Psoas muscle (tissue), 8 donors: ENCODE measurements around the gene ASIC3. TPM values are rescaled to one million over a fixed set of nuclear protein-coding genes. Genes with fewer than 3 reads are reported as not detected.

Experiments
- ATAC-seq, 4 donors: fragments of 200-7000 bp; cut with Tn5 transposase; one replicate each; pipeline ENCODE4 v1.9.1; 2020; ENCODE audit warnings: moderate library complexity in 3 of 4, mild to moderate bottlenecking in 2 of 4
- DNase-seq, 2 donors: peaks; one replicate each; pipeline ENCODE4 v3.0.0-alpha.2; 2020
- H3K27ac ChIP-seq: fragments of 200-600 bp; one replicate; pipeline ENCODE4 v1.8.0; 2022
- H3K27me3 ChIP-seq, 3 donors: fragments of 200-600 bp in 1 of 3; one replicate each; pipeline versions ENCODE4 v1.6.1 to v1.8.0; 2013 to 2022; ENCODE audit warnings: low read length in 2 of 3, mild to moderate bottlenecking in 2 of 3, moderate library complexity in 1 of 3; ENCODE audit not compliant: insufficient read depth in 3 of 3
- H3K36me3 ChIP-seq, 2 donors: fragments of 200-600 bp in 1 of 2; one replicate each; pipeline versions ENCODE4 v1.6.1 to v1.8.0; 2013 to 2022; ENCODE audit warnings: low read depth in 1 of 2, mild to moderate bottlenecking in 1 of 2, moderate library complexity in 1 of 2; ENCODE audit not compliant: insufficient read depth in 1 of 2
- H3K4me1 ChIP-seq: fragments of 200-600 bp; one replicate; pipeline ENCODE4 v1.8.0; 2022
- H3K4me3 ChIP-seq: fragments of 200-600 bp; one replicate; pipeline ENCODE4 v1.8.0; 2022; ENCODE audit warnings: mild to moderate bottlenecking
- H3K9me3 ChIP-seq: fragments of 200-600 bp; one replicate; pipeline ENCODE4 v1.8.0; 2022
- CTCF ChIP-seq: fragments of 200-600 bp; IDR thresholded peaks from one replicate; pipeline ENCODE4 v1.8.0; 2022; ENCODE audit warnings: antibody characterized with exemption
- WGBS, 3 donors: extraction: QIAGEN DNeasy Blood & Tissue Kit; methylation state at CpG; one replicate each; pipeline versions ENCODE4 v1.1.6 to v1.1.7; 2013; 5-methylcytosine and 5-hydroxymethylcytosine counted together
- intact Hi-C, 2 donors: fragments of 100-400 bp; cut with DNase I; formaldehyde crosslinking; loops; one replicate each; pipeline versions ENCODE4 v1.11.0 to v1.14.2; 2022
- polyA plus RNA-seq, 3 donors: library from polyadenylated mRNA; stranded (reverse); fragments of 200-250 nt; gene quantifications; one replicate each; pipeline ENCODE4 v1.2.3, GENCODE V29; 2013
- total RNA-seq, 4 donors: library from RNA; stranded (reverse); fragmentation: NEBNext Ultra II Directional in 2 of 4; extraction: Animal tissue kit (Norgen Biotek cat#: 25700) in 2 of 4; gene quantifications; one replicate each; pipeline versions ENCODE4 v1.2.1 to v1.2.4, GENCODE V29; 2021 to 2023
- donor health status: healthy with polysubstance abuse.
- donor health status: DM: no; HTN: no; CAD: no; lungs with moderate emphysema.
- donor health status: Bipolar disorder and iron deficiency.
- donor health status: healthy.
- donor health status: DM: yes; HTN: yes; CAD: no.
- donor health status: DM: no; HTN: no; CAD: no.
- donor health status: DM: no; HTN: no; CAD: no.
- donor health status: DM: yes; HTN: yes; CAD: no.

ASIC3 gene
- total and polyA plus RNA-seq, 7 donors: 1.8 to 6.2 (median 3.0) TPM

GRCh38 chr7:151008143-151008510, 40.2 kb upstream of the ASIC3 start:
- Histone ChIP-seq H3K4me3 (no peak overlapping the region), H3K9me3 (no peaks in the 10 kb centered on the region), H3K27me3 (peaks cover 0 to 45% (median 18%) of the 10 kb centered on the region in 3 donors), H3K4me1 (no peaks in the 10 kb centered on the region), H3K27ac (no peak overlapping the region), H3K36me3 (no peaks in the 10 kb centered on the region)
- intact Hi-C loops: no loop called here
- 44 to 51% (median 45%) methylated on average over 11 of the region's 11 CpGs for WGBS, 3 donors
- peak in 1 of 4 donors; percentile 27 for ATAC-seq
- DNase-seq: no peak
- TF ChIP-seq CTCF: no peak

- WGBS, 3 donors: 38 to 45% (median 42%) methylated on average over 31 to 40 of the region's 40 CpGs
- no peak overlapping the region for H3K4me3 ChIP-seq
- intact Hi-C loops: no loop called here
- ATAC-seq (peak; percentile 33 to 63 (median 62)), DNase-seq (peak; percentile 71 to 85)
- H3K36me3 ChIP-seq: no peaks in the 10 kb centered on the region
- H3K27me3 ChIP-seq: peaks cover 0 to 49% (median 18%) of the 10 kb centered on the region in 3 donors
- TF ChIP-seq CTCF: peak; percentile 48
- no peaks in the 10 kb centered on the region for H3K4me1 ChIP-seq
- no peaks in the 10 kb centered on the region for H3K9me3 ChIP-seq
- no peak overlapping the region for H3K27ac ChIP-seq
Observed at GRCh38 chr7:151008511-151009323, 39.6 kb upstream of the ASIC3 start.

- H3K4me3 ChIP-seq: no peak overlapping the region
- no peak for TF ChIP-seq CTCF
- intact Hi-C loops: loop anchor here in 1 of 2 donors (5.0 kb wide), 1 partner anchor 103 kb away; no protein-coding TSS in a partner anchor
- H3K27ac ChIP-seq: no peak overlapping the region
- 60 to 70% (median 63%) methylated on average over 17 to 22 of the region's 22 CpGs for WGBS, 3 donors
- no peak for DNase-seq
- H3K36me3 ChIP-seq: no peaks in the 10 kb centered on the region
- ATAC-seq: no peak
- H3K9me3 ChIP-seq: no peaks in the 10 kb centered on the region
- peaks cover 0 to 53% (median 21%) of the 10 kb centered on the region in 3 donors for H3K27me3 ChIP-seq
- no peaks in the 10 kb centered on the region for H3K4me1 ChIP-seq
Observed at GRCh38 chr7:151009327-151010036, 38.8 kb upstream of the ASIC3 start.

GRCh38 chr7:151010037-151010306, 38.4 kb upstream of the ASIC3 start:
- 46 to 47% (median 47%) methylated on average over 7 of the region's 7 CpGs for WGBS, 3 donors
- no peak for TF ChIP-seq CTCF
- H3K27ac ChIP-seq: no peak overlapping the region
- ATAC-seq: no peak
- H3K36me3 ChIP-seq: no peaks in the 10 kb centered on the region
- no peak for DNase-seq
- intact Hi-C loops: loop anchor here in 1 of 2 donors (5.0 kb wide), 1 partner anchor 102 kb away; no protein-coding TSS in a partner anchor
- no peaks in the 10 kb centered on the region for H3K9me3 ChIP-seq
- H3K4me1 ChIP-seq: no peaks in the 10 kb centered on the region
- peaks cover 0 to 57% (median 21%) of the 10 kb centered on the region in 3 donors for H3K27me3 ChIP-seq
- no peak overlapping the region for H3K4me3 ChIP-seq
